Vagina (tissue), 2 donors: Measurements from ENCODE around the gene MYO1H.

Experiments used
- CTCF ChIP-seq, 3 experiments: fragments of 450-650 bp in 2 of 3; fragments of 200-600 bp in 1 of 3; sonication (generic) in 1 of 3; IDR thresholded peaks; one replicate each; pipeline ENCODE4 v1.5.1; 2017 to 2019; ENCODE audit warnings: antibody characterized with exemption in 3 of 3, mild to moderate bottlenecking in 2 of 3, moderate library complexity in 2 of 3
- POLR2A ChIP-seq, 2 donors: fragments of 450-650 bp; IDR thresholded peaks; one replicate each; pipeline ENCODE4 v1.6.1; 2017; ENCODE audit warnings: antibody characterized with exemption in 2 of 2, mild to moderate bottlenecking in 2 of 2, moderate library complexity in 2 of 2
- POLR2AphosphoS5 ChIP-seq, 2 donors: sonication (generic); formaldehyde crosslinking; IDR thresholded peaks; one replicate each; pipeline ENCODE4 v1.9.0; 2017; ENCODE audit warnings: antibody characterized with exemption in 2 of 2, mild to moderate bottlenecking in 2 of 2, low read depth in 1 of 2; ENCODE audit not compliant: insufficient read depth in 1 of 2

- TF ChIP-seq CTCF (IDR thresholded peaks at IDR 0.05) (no peak), POLR2A (IDR thresholded peaks at IDR 0.05) (no peak), POLR2AphosphoS5 (IDR thresholded peaks at IDR 0.05; ENCODE audit: insufficient read depth in 1 of 2, low read depth in 1 of 2) (no peak)
These were observed 100.6 kb downstream of the MYO1H start for GRCh38 chr12:109448272-109448671.
